Activated T-cell treated with anti-CD3 and anti-CD28 coated beads for 48 hours (primary cell): ENCODE results near the gene BCO1.

Experiments
- DNase-seq: peaks from one replicate; pipeline ENCODE4 v3.0.0-alpha.2; 2020; ENCODE audit warnings: low read depth

Gene BCO1

GRCh38 chr16:81318711-81319110, 80.2 kb downstream of the BCO1 start:
- no peak for DNase-seq

- DNase-seq, result no peak
These were observed 80.9 kb downstream of the BCO1 start for GRCh38 chr16:81319221-81319912.

GRCh38 chr16:81321039-81321438, 82.5 kb downstream of the BCO1 start:
- DNase-seq, result no peak

- no peak for DNase-seq
These were observed 83.0 kb downstream of the BCO1 start for GRCh38 chr16:81321536-81321935.

- no peak for DNase-seq
These were observed 86.3 kb downstream of the BCO1 start for GRCh38 chr16:81324808-81325207.

- no peak for DNase-seq
These were observed 88.5 kb downstream of the BCO1 start for GRCh38 chr16:81327011-81327410.

- DNase-seq, result no peak
These were observed 89.1 kb downstream of the BCO1 start for GRCh38 chr16:81327447-81328196.

- DNase-seq, result no peak
These were observed 91.5 kb downstream of the BCO1 start for GRCh38 chr16:81329947-81330346.

GRCh38 chr16:81333356-81333755, 94.9 kb downstream of the BCO1 start:
- DNase-seq, result no peak

GRCh38 chr16:81335669-81336068, 97.2 kb downstream of the BCO1 start:
- peak; percentile 36 for DNase-seq

GRCh38 chr16:81337097-81337496, 98.6 kb downstream of the BCO1 start:
- no peak for DNase-seq
